Spinal cord (tissue), 10 donors: Measurements from ENCODE around the gene OR10K2. TPM values are rescaled to one million over a fixed set of nuclear protein-coding genes. Genes with fewer than 3 reads are reported as not detected.
"Not testable (repeated sequence)": the region's sequence is repeated elsewhere in the genome, so short reads cannot be mapped to it uniquely, and the experiment has no call there.

Experiments used
- DNase-seq, 6 donors: peaks; one replicate each; pipeline versions ENCODE4 v3.0.0 to v3.0.0-alpha.2; 2013 to 2015; ENCODE audit warnings: low spot score in 6 of 6, low read depth in 4 of 6
- H3K27ac ChIP-seq: one replicate; pipeline ENCODE4 v1.5.1; 2013; ENCODE audit warnings: low read depth, low read length, control low read depth
- H3K27me3 ChIP-seq: one replicate; pipeline ENCODE4 v1.6.1; 2013; ENCODE audit warnings: low read length; ENCODE audit not compliant: control insufficient read depth, insufficient read depth
- H3K36me3 ChIP-seq: one replicate; pipeline ENCODE4 v1.6.1; 2013; ENCODE audit warnings: low read length; ENCODE audit not compliant: control insufficient read depth, insufficient read depth
- H3K4me1 ChIP-seq: one replicate; pipeline ENCODE4 v1.6.1; 2013; ENCODE audit warnings: low read length; ENCODE audit not compliant: control insufficient read depth, insufficient read depth
- H3K4me3 ChIP-seq: one replicate; pipeline ENCODE4 v1.5.1; 2013; ENCODE audit warnings: low read depth, low read length, control low read depth
- H3K9me3 ChIP-seq: one replicate; pipeline ENCODE4 v1.6.1; 2013; ENCODE audit warnings: low read length; ENCODE audit not compliant: control insufficient read depth, insufficient read depth
- WGBS: methylation state at CpG from one replicate; pipeline ENCODE4 v1.1.5; 2013; ENCODE audit warnings: missing lambda C conversion rate; ENCODE audit not compliant: insufficient coverage; 5-methylcytosine and 5-hydroxymethylcytosine counted together
- long read RNA-seq, 4 donors: transcript quantifications; one replicate each; lab custom pipeline, GENCODE V29; 2026
- polyA plus RNA-seq, 2 donors: library from polyadenylated mRNA; unstranded; fragments of 120-200 nt; gene quantifications; one replicate each; pipeline ENCODE4 v1.2.1, GENCODE V29; 2013; ENCODE audit not compliant: insufficient read length in 2 of 2
- total RNA-seq, 2 donors: library from RNA; depleted of rRNA in 1 of 2; stranded (reverse); fragments of 120-200 nt in 1 of 2; fragments of >200 nt in 1 of 2; gene quantifications; one replicate each; pipeline versions ENCODE4 v1.2.3 to v1.2.4, GENCODE V29; 2013 to 2014
- donor health status: healthy.

The OR10K2 gene, protein sequence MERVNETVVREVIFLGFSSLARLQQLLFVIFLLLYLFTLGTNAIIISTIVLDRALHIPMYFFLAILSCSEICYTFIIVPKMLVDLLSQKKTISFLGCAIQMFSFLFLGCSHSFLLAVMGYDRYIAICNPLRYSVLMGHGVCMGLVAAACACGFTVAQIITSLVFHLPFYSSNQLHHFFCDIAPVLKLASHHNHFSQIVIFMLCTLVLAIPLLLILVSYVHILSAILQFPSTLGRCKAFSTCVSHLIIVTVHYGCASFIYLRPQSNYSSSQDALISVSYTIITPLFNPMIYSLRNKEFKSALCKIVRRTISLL
- not detected for total RNA-seq
- polyA plus RNA-seq: not detected
- long read RNA-seq, donor 1: 0 reads
- long read RNA-seq, donor 2: 0 reads
- long read RNA-seq, donor 3: 0 reads
- long read RNA-seq, donor 4: 0 reads

DNA sequence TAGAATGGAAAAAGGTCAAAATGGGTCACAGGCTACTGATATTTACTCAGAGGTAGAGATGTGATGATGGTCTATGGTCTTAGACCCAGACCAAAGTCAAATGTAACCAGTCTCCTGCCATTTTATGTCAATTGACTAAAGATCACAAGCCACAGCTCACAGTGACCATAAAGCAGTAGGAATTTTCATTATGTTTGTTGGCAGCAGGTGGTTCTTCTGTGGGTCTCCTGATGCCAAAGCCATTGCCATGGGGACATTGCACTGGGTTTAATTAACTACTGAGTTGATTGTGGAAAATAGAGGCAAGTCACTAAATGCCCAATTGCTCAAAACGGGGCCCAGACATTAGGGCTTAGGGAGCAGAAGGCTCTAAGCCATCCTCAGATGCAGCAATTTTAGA is at the start of gene OR10K2:
TSS of gene OR10K2 (minus strand) at position 101 of the 400 bp plus-strand sequence. CDS start 5,371 bp downstream, outside the sequence.
- no peaks in the 10 kb centered on the region for H3K36me3 ChIP-seq
- no peaks in the 10 kb centered on the region for H3K4me1 ChIP-seq
- no peak within 1 kb of the TSS for H3K4me3 ChIP-seq
- peaks cover 3% of the 10 kb centered on the region for H3K9me3 ChIP-seq
- no peaks in the 10 kb centered on the region for H3K27me3 ChIP-seq
- WGBS: no CpG with 5 or more reads among the region's 1 CpG
- H3K27ac ChIP-seq: no peak within 1 kb of the TSS
- no peak for DNase-seq

DNA sequence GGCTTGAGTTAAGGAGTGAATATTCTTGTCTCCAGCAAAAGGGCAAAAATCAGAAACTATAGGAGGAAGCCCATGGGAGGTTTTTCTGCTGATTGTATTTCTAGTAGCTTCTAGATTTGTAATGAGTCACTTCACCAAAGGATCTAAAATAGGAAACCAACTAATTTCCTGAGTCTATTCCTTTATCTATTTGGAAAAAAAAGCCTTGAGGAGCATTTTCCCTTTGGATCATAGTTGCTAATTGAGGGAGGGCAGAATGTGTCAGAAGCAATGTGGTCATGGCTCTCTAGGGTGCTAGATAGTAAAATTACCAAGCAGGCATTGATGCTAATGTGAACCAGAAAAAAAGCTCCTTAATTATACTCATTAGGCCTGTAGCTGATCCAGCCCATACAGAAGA is 45.9 kb upstream of the OR10K2 start, which contains the start of gene OR10R2:
TSS of gene OR10R2 (plus strand) at position 301 of the 400 bp plus-strand sequence. CDS start 106 bp downstream, outside the sequence.
- Histone ChIP-seq H3K27ac (no peak within 1 kb of the TSS), H3K9me3 (no peaks in the 10 kb centered on the region), H3K4me1 (no peaks in the 10 kb centered on the region), H3K4me3 (no peak within 1 kb of the TSS), H3K36me3 (no peaks in the 10 kb centered on the region), H3K27me3 (no peaks in the 10 kb centered on the region)
- DNase-seq: peak in 1 of 6 donors; percentile 50

DNA sequence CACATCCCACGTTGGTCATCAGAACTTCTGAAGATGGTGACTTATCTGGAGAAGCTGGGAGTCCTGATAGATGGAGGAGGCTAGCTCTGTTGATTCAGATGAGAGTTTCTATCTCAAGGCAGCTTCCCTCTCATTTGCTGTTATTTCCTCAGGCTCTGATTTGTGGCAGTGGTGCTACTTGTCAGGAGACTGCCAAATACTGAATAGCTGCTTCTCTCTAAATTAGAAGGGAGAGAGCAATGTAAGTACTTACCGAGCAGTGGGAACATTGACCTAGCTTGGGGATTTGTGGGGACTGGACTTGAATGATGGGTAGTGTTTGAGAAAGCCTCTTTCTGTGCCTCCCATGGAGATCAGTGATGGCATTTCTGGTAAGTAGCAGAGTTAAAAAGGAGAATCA is 35.5 kb upstream of the OR10K2 start, which contains the start of gene OR10K1:
TSS of gene OR10K1 (plus strand) at position 301 of the 400 bp plus-strand sequence. CDS start 3,728 bp downstream, outside the sequence.
- no peaks in the 10 kb centered on the region for H3K27me3 ChIP-seq
- H3K36me3 ChIP-seq: no peaks in the 10 kb centered on the region
- DNase-seq: no peak
- no peak within 1 kb of the TSS for H3K27ac ChIP-seq
- H3K4me3 ChIP-seq: no peak within 1 kb of the TSS
- no peaks in the 10 kb centered on the region for H3K9me3 ChIP-seq
- WGBS: 71% methylated on average over 1 of the region's 2 CpGs
- no peaks in the 10 kb centered on the region for H3K4me1 ChIP-seq

DNA sequence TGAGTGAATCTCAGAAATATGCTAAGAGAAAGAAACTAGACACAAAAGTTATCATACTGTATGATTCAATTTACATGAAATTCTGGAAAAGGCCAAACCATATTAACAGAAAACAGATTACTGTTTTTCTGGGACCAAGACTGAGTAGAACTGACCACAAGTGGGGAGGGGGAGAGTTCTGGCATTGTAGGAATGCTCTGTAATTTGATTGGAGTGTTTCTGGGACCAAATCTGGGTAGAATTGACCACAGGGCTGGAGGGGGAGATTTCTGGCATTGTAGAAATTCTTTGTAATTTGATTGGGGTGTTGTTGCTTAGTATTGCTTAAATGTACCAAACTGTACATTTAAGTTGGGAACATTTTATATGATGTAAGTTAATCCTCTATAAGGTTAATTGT is 32.2 kb upstream of the OR10K2 start:
- DNase-seq: no peak

DNA sequence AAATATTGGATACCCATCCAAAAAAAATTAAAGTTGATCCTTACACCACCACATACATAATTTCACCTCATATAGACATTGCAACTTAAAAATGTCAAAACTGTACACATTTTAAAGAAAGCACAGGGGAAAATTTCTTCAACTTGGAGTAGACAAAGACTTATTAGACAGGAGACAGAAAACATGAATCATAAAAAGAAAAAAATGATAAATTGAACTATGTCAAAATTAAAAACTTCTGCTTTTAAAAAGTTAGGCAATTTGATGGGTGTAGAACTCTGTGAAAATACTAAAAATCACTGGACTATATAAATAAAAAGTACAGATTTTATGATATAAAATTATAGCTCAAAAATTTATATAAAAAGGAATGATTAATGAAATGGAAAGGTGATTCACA is 31.2 kb upstream of the OR10K2 start:
- no peak for DNase-seq
- H3K27me3 ChIP-seq: no peaks in the 10 kb centered on the region
- H3K9me3 ChIP-seq: no peaks in the 10 kb centered on the region
- no peaks in the 10 kb centered on the region for H3K4me1 ChIP-seq
- H3K36me3 ChIP-seq: no peaks in the 10 kb centered on the region
- H3K27ac ChIP-seq: no peak overlapping the region
- H3K4me3 ChIP-seq: no peak overlapping the region

More for the DNA sequence above, 32.2 kb upstream of the OR10K2 start:
- Histone ChIP-seq H3K36me3 (no peaks in the 10 kb centered on the region), H3K27ac (no peak overlapping the region), H3K9me3 (no peaks in the 10 kb centered on the region), H3K4me3 (no peak overlapping the region), H3K27me3 (no peaks in the 10 kb centered on the region), H3K4me1 (no peaks in the 10 kb centered on the region)

DNA sequence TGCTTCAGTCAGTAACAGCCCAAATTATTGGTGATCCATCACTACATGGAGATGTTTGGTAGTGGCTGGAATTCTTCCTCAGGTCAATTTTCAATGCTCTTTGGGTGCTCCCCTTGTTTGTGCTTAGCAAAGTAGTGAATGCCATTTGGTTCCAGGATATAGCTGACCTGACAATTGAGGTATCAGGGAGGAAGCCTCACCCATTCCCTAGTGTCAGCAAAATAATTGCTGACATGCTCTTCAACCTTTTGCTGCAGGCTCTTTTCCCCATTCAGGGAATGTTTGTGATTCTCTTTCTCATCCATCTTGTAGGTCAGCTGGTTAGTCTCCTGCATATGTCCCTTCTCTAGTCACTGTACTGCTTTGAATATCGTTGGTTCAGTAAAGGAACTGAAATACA is 28.5 kb upstream of the OR10K2 start:
- no peaks in the 10 kb centered on the region for H3K36me3 ChIP-seq
- no peaks in the 10 kb centered on the region for H3K27me3 ChIP-seq
- DNase-seq: no peak
- no peak overlapping the region for H3K27ac ChIP-seq
- no peak overlapping the region for H3K4me3 ChIP-seq
- no peaks in the 10 kb centered on the region for H3K4me1 ChIP-seq
- no peaks in the 10 kb centered on the region for H3K9me3 ChIP-seq
- WGBS: 89% methylated on average over 1 of the region's 1 CpG

DNA sequence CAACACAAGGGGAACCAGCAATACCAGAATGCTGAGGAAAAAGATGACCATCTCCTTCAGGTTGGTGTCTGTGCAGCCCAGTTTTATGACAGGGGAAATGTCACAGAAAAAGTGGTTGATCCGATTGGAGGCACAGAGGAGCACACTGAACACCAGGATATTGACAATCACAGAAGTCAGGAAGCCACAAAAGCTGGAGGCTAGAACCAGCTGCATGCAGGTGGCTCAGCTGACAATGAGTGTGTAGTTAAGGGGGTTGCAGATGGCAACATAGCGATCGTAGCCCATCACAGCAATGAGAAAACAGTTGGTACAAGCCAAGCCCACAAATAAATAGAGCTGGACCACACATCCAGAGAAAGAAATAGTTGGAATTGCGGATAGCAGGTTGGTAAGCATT is 19.3 kb upstream of the OR10K2 start:
- H3K27ac ChIP-seq: no peak overlapping the region
- no peaks in the 10 kb centered on the region for H3K36me3 ChIP-seq
- H3K4me3 ChIP-seq: no peak overlapping the region
- H3K4me1 ChIP-seq: no peaks in the 10 kb centered on the region
- H3K9me3 ChIP-seq: no peaks in the 10 kb centered on the region
- DNase-seq: no peak
- WGBS: 77% methylated on average over 2 of the region's 4 CpGs
- no peaks in the 10 kb centered on the region for H3K27me3 ChIP-seq

DNA sequence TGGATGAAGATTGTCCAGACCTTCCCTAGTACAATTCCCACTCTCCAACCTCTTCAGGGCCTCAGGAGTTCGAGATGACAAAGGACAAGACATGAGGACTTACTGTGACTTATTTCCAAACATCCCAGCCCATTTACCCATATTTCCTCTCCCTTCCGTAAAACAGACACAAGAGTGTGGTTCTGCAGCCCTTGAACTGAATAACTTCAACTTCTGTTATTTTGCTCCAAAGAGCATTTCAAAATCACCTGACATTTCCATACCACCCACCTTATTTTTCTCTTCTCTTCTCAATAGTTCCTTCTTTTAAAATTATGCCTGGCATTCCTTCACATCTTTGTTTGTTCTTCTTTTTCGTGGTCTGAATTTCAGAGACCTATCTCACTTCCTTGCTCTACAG is 8.7 kb upstream of the OR10K2 start:
- 59% methylated on average over 3 of the region's 3 CpGs for WGBS
- H3K4me3 ChIP-seq: no peak overlapping the region
- no peak for DNase-seq

DNA sequence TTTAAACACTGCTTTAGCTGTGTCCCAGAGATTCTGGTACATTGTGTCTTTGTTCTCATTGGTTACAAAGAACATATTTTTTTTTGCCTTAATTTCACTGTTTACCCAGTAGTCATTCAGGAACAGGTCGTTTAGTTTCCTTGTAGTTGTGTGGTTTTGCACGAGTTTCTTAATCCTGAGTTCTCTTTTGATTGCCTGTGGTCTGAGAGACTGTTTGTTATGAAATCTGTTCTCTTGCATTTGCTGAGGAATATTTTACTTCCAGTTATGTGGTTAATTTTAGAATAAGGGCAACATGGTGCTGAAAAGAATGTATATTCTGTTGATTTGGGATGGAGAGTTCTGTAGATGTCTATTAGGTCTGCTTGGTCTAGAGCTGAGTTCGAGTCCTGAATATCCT is 4.1 kb upstream of the OR10K2 start:
- H3K27me3 ChIP-seq, H3K36me3 ChIP-seq, DNase-seq, H3K9me3 ChIP-seq, H3K27ac ChIP-seq, H3K4me1 ChIP-seq, H3K4me3 ChIP-seq: not testable (repeated sequence)
- 74% methylated on average over 3 of the region's 3 CpGs for WGBS

More for the DNA sequence above, 8.7 kb upstream of the OR10K2 start:
- Histone ChIP-seq H3K36me3 (no peaks in the 10 kb centered on the region), H3K27ac (no peak overlapping the region), H3K27me3 (no peaks in the 10 kb centered on the region), H3K4me1 (no peaks in the 10 kb centered on the region), H3K9me3 (no peaks in the 10 kb centered on the region)

DNA sequence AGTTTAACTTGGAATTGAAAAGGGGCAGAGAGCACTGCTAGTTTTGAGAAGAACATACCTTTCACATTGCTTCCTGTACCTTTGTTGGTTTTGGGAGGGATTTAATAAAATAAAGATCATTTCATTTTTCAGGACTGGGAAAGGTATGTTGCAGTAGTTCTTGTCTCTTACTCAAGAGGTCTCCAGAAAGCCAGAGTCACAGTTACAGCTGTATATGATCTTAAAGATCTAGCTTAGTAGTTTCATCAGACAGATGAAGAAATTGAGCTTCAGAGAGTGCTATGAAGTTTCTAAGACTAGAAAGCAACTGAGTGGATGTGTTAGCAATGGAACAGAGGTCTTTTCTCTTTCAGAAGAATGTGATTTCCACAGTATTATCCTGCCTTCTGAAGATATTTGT is 1.0 kb downstream of the OR10K2 start:
- H3K9me3 ChIP-seq: peaks cover 3% of the 10 kb centered on the region
- no peaks in the 10 kb centered on the region for H3K4me1 ChIP-seq
- DNase-seq: no peak

More for the DNA sequence above, 1.0 kb downstream of the OR10K2 start:
- Histone ChIP-seq H3K27me3 (no peaks in the 10 kb centered on the region), H3K4me3 (no peak overlapping the region), H3K36me3 (no peaks in the 10 kb centered on the region), H3K27ac (no peak overlapping the region)
